Erythroblast (primary cell): ENCODE data around the gene FAM3C.

Experiments used
- GATA1 ChIP-seq: IDR thresholded peaks from 2 replicates; pipeline ENCODE4 v1.6.1; 2011; ENCODE audit warnings: low read depth, mild to moderate bottlenecking, control low read depth, low read length, moderate library complexity
- POLR2A ChIP-seq: IDR thresholded peaks from 2 replicates; pipeline ENCODE4 v1.6.1; 2011; ENCODE audit warnings: mild to moderate bottlenecking, low read length

DNA sequence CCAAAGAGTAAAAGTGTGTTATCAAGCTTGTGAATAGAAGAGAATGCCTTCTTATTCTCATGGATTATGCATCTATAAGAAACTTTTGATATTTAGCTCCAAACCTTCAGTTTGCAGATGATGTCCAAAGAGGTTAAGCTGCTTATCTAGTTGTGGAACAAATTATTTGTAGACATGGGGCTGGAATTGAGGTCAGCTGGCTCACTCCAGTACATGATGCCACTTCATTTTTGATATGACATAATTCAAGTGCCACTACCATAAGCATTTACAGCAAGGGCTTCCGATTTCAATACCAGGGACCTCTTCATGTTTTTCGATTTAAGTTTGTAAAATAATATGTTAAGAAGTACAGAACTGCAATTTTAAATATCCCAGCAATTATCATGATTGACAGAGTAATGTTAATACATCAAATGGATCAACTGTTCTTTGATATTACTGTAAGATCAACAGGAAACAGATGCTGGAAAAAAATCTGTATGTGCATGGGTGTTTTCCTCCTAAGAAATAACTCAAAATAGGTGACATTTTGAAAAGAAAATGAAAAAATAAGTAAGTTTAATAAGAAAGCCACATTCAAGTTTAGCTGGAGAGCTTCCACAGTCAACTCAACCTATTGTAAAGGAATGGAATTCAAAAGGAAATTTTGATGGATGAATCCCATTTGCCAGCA, 12.7 kb downstream of the FAM3C start:
- no peak for TF ChIP-seq POLR2A
- no peak for TF ChIP-seq GATA1
